Keratinocyte (primary cell): ENCODE data around the gene GPR42.

Source experiments
- CTCF ChIP-seq, 3 experiments: IDR thresholded peaks in 1 of 3; conservative IDR thresholded peaks in 1 of 3; optimal IDR thresholded peaks in 1 of 3; 2 replicates in 2 of 3; 3 replicates in 1 of 3; pipeline versions ENCODE3 to v1.5.1; 2011; ENCODE audit warnings: low read length in 3 of 3, mild to moderate bottlenecking in 3 of 3, moderate library complexity in 2 of 3, control low read depth in 1 of 3, inconsistent platforms in 1 of 3; ENCODE audit not compliant: insufficient read depth in 2 of 3; ENCODE audit errors: extremely low read depth in 1 of 3
- EZH2 ChIP-seq: IDR thresholded peaks from one replicate; pipeline ENCODE4 v1.6.1; 2012; ENCODE audit warnings: inconsistent platforms, mild to moderate bottlenecking, low read length, moderate library complexity

- TF ChIP-seq EZH2 (no peak), CTCF (optimal IDR thresholded peaks at IDR 0.05 in 1 of 3, IDR thresholded peaks at IDR 0.05 in 1 of 3, conservative IDR thresholded peaks at IDR 0.05 in 1 of 3; ENCODE audit: extremely low read depth in 1 of 3, insufficient read depth in 2 of 3, low read length in 3 of 3) (no peak)
Measured at GRCh38 chr19:35380450-35381124, 9.7 kb downstream of the GPR42 start.
